Small intestine (tissue), 7 donors: Measurements from ENCODE around the gene COL6A2. TPM values are rescaled to one million over a fixed set of nuclear protein-coding genes. Genes with fewer than 3 reads are reported as not detected.
"Not testable (repeated sequence)": the region's sequence is repeated elsewhere in the genome, so short reads cannot be mapped to it uniquely, and the experiment has no call there.

Experiments used
- DNase-seq, 2 donors: peaks; one replicate each; pipeline versions ENCODE4 v3.0.0 to v3.0.0-alpha.2; 2013
- FAIRE-seq: peaks from 2 replicates; lab custom pipeline; 2012; peaks lifted over from hg19 to GRCh38; lab: Jason Lieb, UNC
- H3K27ac ChIP-seq, 3 donors: one replicate each; pipeline ENCODE4 v1.5.1; 2013; ENCODE audit warnings: low read length in 2 of 3, mild to moderate bottlenecking in 2 of 3, control low read depth in 1 of 3, inconsistent platforms in 1 of 3, low read depth in 1 of 3, moderate library complexity in 1 of 3
- H3K27me3 ChIP-seq, 3 donors: one replicate each; pipeline ENCODE4 v1.6.1; 2013; ENCODE audit warnings: low read length in 3 of 3, inconsistent platforms in 1 of 3; ENCODE audit not compliant: control insufficient read depth in 3 of 3, insufficient read depth in 3 of 3
- H3K36me3 ChIP-seq, 3 donors: one replicate each; pipeline ENCODE4 v1.6.1; 2013; ENCODE audit warnings: low read length in 3 of 3, inconsistent platforms in 1 of 3, low read depth in 1 of 3, mild to moderate bottlenecking in 1 of 3, moderate library complexity in 1 of 3; ENCODE audit not compliant: control insufficient read depth in 3 of 3, insufficient read depth in 2 of 3
- H3K4me1 ChIP-seq, 3 donors: one replicate each; pipeline ENCODE4 v1.6.1; 2013; ENCODE audit warnings: low read length in 2 of 3, inconsistent platforms in 1 of 3, low read depth in 1 of 3, mild to moderate bottlenecking in 1 of 3, moderate library complexity in 1 of 3; ENCODE audit not compliant: control insufficient read depth in 3 of 3, insufficient read depth in 2 of 3
- H3K4me3 ChIP-seq, 3 donors: one replicate each; pipeline ENCODE4 v1.5.1; 2013; ENCODE audit warnings: low read length in 3 of 3, control low read depth in 1 of 3, inconsistent platforms in 1 of 3, low read depth in 1 of 3, mild to moderate bottlenecking in 1 of 3, moderate library complexity in 1 of 3
- H3K9me3 ChIP-seq, 2 donors: one replicate each; pipeline ENCODE4 v1.6.1; 2013; ENCODE audit warnings: low read depth in 1 of 2, low read length in 1 of 2; ENCODE audit not compliant: control insufficient read depth in 2 of 2, insufficient read depth in 1 of 2
- WGBS, 3 donors: extraction: QIAGEN DNeasy Blood & Tissue Kit; methylation state at CpG; one replicate each; pipeline ENCODE4 v1.1.7; 2013; 5-methylcytosine and 5-hydroxymethylcytosine counted together
- polyA plus RNA-seq, 4 donors: library from polyadenylated mRNA; stranded (reverse) in 3 of 4; unstranded in 1 of 4; fragments of 200-250 nt in 3 of 4; fragments of 120-200 nt in 1 of 4; gene quantifications; one replicate each; pipeline versions ENCODE4 v1.2.1 to v1.2.3, GENCODE V29; 2013
- donor health status: healthy with polysubstance abuse.
- donor health status: control.
- donor health status: control.
- donor health status: Bipolar disorder and iron deficiency.
- donor health status: healthy.

COL6A2 gene
- polyA plus RNA-seq, 4 donors: 3.8 to 159 (median 68.5) TPM

- DNase-seq: no peak
- WGBS, 3 donors: 77 to 90% (median 85%) methylated on average over 60 to 72 of the region's 72 CpGs
- no peak for FAIRE-seq
- H3K36me3 ChIP-seq: peaks cover 0 to 5% (median 0%) of the 10 kb centered on the region in 3 donors
- no peak overlapping the region for H3K4me3 ChIP-seq
- no peaks in the 10 kb centered on the region for H3K9me3 ChIP-seq
- peaks cover 0 to 3% (median 0%) of the 10 kb centered on the region in 3 donors for H3K27me3 ChIP-seq
- no peak overlapping the region for H3K27ac ChIP-seq
- no peaks in the 10 kb centered on the region for H3K4me1 ChIP-seq
Observed at GRCh38 chr21:46161633-46162592, 64.0 kb downstream of the COL6A2 start.

- H3K27ac ChIP-seq: no peak overlapping the region
- DNase-seq (no peak), FAIRE-seq (no peak)
- H3K9me3 ChIP-seq: no peaks in the 10 kb centered on the region
- peaks cover 0 to 3% (median 0%) of the 10 kb centered on the region in 3 donors for H3K27me3 ChIP-seq
- H3K4me3 ChIP-seq: no peak overlapping the region
- WGBS, 3 donors: 72 to 95% (median 88%) methylated on average over 4 of the region's 4 CpGs
- peaks cover 0 to 5% (median 0%) of the 10 kb centered on the region in 3 donors for H3K36me3 ChIP-seq
- no peaks in the 10 kb centered on the region for H3K4me1 ChIP-seq
Observed at GRCh38 chr21:46163380-46163779, 65.5 kb downstream of the COL6A2 start.

- H3K36me3 ChIP-seq: peaks cover 0 to 7% (median 0%) of the 10 kb centered on the region in 3 donors
- no peak overlapping the region for H3K27ac ChIP-seq
- no peaks in the 10 kb centered on the region for H3K9me3 ChIP-seq
- FAIRE-seq (no peak), DNase-seq (no peak)
- H3K4me1 ChIP-seq: no peaks in the 10 kb centered on the region
- peaks cover 0 to 3% (median 0%) of the 10 kb centered on the region in 3 donors for H3K27me3 ChIP-seq
- H3K4me3 ChIP-seq: no peak overlapping the region
Observed at GRCh38 chr21:46165098-46165497, 67.2 kb downstream of the COL6A2 start.

GRCh38 chr21:46168238-46168637 lies 70.3 kb downstream of the COL6A2 start:
- DNase-seq: no peak
- no peak for FAIRE-seq
- Histone ChIP-seq H3K9me3 (no peaks in the 10 kb centered on the region), H3K4me3 (no peak overlapping the region), H3K27me3 (no peaks in the 10 kb centered on the region), H3K4me1 (no peaks in the 10 kb centered on the region), H3K36me3 (peaks cover 0 to 4% (median 0%) of the 10 kb centered on the region in 3 donors), H3K27ac (peak overlapping the region in 1 of 3 donors; percentile 17)
- 84 to 94% (median 89%) methylated on average over 14 of the region's 14 CpGs for WGBS, 3 donors

GRCh38 chr21:46168659-46169386 lies 70.9 kb downstream of the COL6A2 start:
- peak overlapping the region in 1 of 3 donors; percentile 17 for H3K27ac ChIP-seq
- peaks cover 0 to 5% of the 10 kb centered on the region in 2 donors for H3K9me3 ChIP-seq
- FAIRE-seq (no peak), DNase-seq (no peak)
- H3K4me1 ChIP-seq: no peaks in the 10 kb centered on the region
- H3K36me3 ChIP-seq: peaks cover 0 to 4% (median 0%) of the 10 kb centered on the region in 3 donors
- no peaks in the 10 kb centered on the region for H3K27me3 ChIP-seq
- 66 to 79% (median 70%) methylated on average over 8 of the region's 8 CpGs for WGBS, 3 donors
- no peak overlapping the region for H3K4me3 ChIP-seq

GRCh38 chr21:46170436-46171193 lies 72.7 kb downstream of the COL6A2 start:
- DNase-seq, H3K27me3 ChIP-seq, H3K4me1 ChIP-seq, FAIRE-seq, H3K4me3 ChIP-seq, H3K36me3 ChIP-seq, H3K9me3 ChIP-seq, H3K27ac ChIP-seq: not testable (repeated sequence)
- WGBS, 3 donors: 64 to 81% (median 77%) methylated on average over 1 of the region's 1 CpG

- Histone ChIP-seq H3K4me3 (no peak overlapping the region), H3K27me3 (no peaks in the 10 kb centered on the region), H3K27ac (no peak overlapping the region), H3K36me3 (peaks cover 0 to 2% (median 0%) of the 10 kb centered on the region in 3 donors), H3K9me3 (peaks cover 0 to 7% of the 10 kb centered on the region in 2 donors), H3K4me1 (no peaks in the 10 kb centered on the region)
- 44 to 82% (median 48%) methylated on average over 2 of the region's 2 CpGs for WGBS, 3 donors
- no peak for FAIRE-seq
- no peak for DNase-seq
Observed at GRCh38 chr21:46171585-46171984, 73.7 kb downstream of the COL6A2 start.
